PFSK-1 (cell line): ENCODE measurements around the gene CDR2.

Source experiments
- POLR2AphosphoS5 ChIP-seq: IDR thresholded peaks from 2 replicates; pipeline ENCODE4 v1.6.1; 2012; ENCODE audit warnings: low read depth, mild to moderate bottlenecking, control low read depth, low read length, moderate library complexity
- TF ChIP-seq, protein P1 (sequence below), 2 experiments: IDR thresholded peaks; 2 replicates each; pipeline versions ENCODE4 v1.6.1 to v1.8.0; 2011 to 2012; ENCODE audit warnings: low read depth in 2 of 2, low read length in 2 of 2, control low read depth in 1 of 2, inconsistent platforms in 1 of 2, mild to moderate bottlenecking in 1 of 2, moderate library complexity in 1 of 2; ENCODE audit not compliant: insufficient read depth in 1 of 2

DNA sequence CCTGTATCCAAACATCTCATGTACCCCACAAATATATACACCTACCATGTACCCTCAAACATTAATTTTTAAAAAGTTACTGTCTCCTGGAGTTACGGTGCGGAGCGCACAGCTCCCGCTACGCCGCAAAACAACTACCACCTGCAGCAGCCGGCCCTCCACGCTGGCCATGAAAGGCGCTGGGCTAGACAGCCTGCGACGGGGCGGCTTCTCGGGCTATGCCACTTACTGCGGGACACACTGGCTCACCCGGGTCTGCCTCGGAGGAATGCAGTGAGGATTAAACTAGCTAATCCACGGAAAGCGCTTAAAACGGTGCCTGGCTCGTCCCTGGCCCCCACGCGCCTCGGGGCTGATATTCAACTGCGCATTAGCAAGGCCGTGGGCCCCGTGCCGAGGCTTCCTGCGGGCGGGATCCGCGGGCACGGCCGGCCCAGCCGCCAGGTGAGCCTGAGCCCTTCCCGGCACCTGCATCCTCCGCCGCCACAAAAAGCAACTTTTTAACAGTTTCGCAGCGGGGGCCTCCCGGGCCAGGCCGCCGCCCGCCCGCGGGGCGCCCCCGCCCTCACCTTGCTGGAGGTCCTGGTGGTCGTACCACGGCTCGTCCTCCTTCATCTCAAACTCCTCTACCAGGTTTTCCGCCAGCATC lies 633 bp downstream of the CDR2 start:
- no peak for TF ChIP-seq POLR2AphosphoS5
- TF ChIP-seq, protein P1, sequence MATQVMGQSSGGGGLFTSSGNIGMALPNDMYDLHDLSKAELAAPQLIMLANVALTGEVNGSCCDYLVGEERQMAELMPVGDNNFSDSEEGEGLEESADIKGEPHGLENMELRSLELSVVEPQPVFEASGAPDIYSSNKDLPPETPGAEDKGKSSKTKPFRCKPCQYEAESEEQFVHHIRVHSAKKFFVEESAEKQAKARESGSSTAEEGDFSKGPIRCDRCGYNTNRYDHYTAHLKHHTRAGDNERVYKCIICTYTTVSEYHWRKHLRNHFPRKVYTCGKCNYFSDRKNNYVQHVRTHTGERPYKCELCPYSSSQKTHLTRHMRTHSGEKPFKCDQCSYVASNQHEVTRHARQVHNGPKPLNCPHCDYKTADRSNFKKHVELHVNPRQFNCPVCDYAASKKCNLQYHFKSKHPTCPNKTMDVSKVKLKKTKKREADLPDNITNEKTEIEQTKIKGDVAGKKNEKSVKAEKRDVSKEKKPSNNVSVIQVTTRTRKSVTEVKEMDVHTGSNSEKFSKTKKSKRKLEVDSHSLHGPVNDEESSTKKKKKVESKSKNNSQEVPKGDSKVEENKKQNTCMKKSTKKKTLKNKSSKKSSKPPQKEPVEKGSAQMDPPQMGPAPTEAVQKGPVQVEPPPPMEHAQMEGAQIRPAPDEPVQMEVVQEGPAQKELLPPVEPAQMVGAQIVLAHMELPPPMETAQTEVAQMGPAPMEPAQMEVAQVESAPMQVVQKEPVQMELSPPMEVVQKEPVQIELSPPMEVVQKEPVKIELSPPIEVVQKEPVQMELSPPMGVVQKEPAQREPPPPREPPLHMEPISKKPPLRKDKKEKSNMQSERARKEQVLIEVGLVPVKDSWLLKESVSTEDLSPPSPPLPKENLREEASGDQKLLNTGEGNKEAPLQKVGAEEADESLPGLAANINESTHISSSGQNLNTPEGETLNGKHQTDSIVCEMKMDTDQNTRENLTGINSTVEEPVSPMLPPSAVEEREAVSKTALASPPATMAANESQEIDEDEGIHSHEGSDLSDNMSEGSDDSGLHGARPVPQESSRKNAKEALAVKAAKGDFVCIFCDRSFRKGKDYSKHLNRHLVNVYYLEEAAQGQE (IDR thresholded peaks at IDR 0.05; ENCODE audit: insufficient read depth in 1 of 2, low read depth in 2 of 2, low read length in 2 of 2) = no peak
